NB4 (cell line): ENCODE data around the gene ZFP36L1.

Experiments used
- CTCF ChIP-seq: IDR thresholded peaks from one replicate; pipeline ENCODE4 v1.5.1; 2012; ENCODE audit warnings: low read depth, low read length
- MAX ChIP-seq: IDR thresholded peaks from 2 replicates; pipeline ENCODE4 v1.6.1; 2011; ENCODE audit warnings: low read depth, low read length
- MYC ChIP-seq: IDR thresholded peaks from 2 replicates; pipeline ENCODE4 v1.6.1; 2011; ENCODE audit warnings: low read depth, low read length
- POLR2A ChIP-seq: IDR thresholded peaks from 2 replicates; pipeline ENCODE4 v1.6.1; 2011; ENCODE audit warnings: mild to moderate bottlenecking; ENCODE audit not compliant: insufficient read length; ENCODE audit errors: extremely low read depth

- TF ChIP-seq CTCF: no peak
- no peak for TF ChIP-seq POLR2A
- no peak for TF ChIP-seq MAX
- no peak for TF ChIP-seq MYC
Observed at GRCh38 chr14:68820999-68821683, 28.3 kb upstream of the ZFP36L1 start.
